ENCODE results near the gene REL. TPM values are rescaled to one million over a fixed set of nuclear protein-coding genes. Genes with fewer than 3 reads are reported as not detected.
A peak's percentile ranks its signal among the peaks of the same experiment; 100 is the strongest.

Gene REL
- polyA plus RNA-seq, 1 donor from 2014 or later = 64.7 TPM

DNA sequence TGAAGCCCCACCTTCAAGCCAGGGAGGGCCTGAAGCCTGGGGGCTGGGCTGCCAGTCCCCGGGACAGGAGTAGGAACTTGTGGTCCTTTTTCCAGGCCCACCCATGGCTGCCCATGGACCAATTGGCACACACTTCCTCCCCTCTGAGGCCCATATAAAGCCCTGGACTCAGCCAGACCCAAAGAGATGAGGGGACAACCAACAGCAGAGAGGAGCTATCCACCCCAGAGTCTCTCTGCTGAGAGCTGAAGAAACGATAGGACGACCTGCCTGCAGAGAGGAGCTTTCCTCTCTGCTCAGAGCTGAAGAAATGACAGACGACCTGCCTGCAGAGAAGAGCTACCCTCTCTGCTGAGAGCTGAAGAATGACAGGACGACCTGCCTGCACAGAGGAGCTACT lies 92.3 kb downstream of the REL start:
- H3K36me3 Mint-ChIP-seq = no peaks in the 10 kb centered on the region
- H3K9me3 Mint-ChIP-seq = no peaks in the 10 kb centered on the region
- H3K27me3 Mint-ChIP-seq = no peaks in the 10 kb centered on the region
- peaks cover 43 to 56% (median 50%) of the 10 kb centered on the region in 3 donors for H3K4me1 Mint-ChIP-seq
- peak overlapping the region in 1 of 4 donors; percentile 87 for H3K4me3 Mint-ChIP-seq
- peak overlapping the region; percentile 81 to 91 (median 90) for H3K27ac Mint-ChIP-seq

DNA sequence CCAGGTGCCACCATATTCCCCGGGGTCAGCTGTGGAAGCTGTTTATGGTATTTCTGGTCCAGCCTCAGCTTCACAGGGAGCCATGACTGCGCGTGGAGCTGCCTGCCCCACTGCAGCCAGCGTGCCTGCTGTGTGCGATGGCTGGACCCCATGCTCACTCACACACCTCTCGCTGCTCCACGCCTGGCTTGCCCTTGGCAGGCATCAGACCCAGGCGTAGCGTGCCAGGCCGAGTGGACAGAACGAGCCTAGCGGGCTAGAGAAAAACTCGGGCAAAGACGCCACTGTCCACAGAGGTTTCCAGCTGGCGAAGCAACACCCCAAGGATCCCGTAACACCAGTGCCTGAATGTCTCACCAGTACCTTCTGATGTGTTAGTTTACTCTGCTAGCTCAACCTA lies 93.3 kb downstream of the REL start:
- peaks cover 44 to 59% (median 50%) of the 10 kb centered on the region in 3 donors for H3K4me1 Mint-ChIP-seq
- H3K36me3 Mint-ChIP-seq = no peaks in the 10 kb centered on the region
- no peaks in the 10 kb centered on the region for H3K27me3 Mint-ChIP-seq
- H3K4me3 Mint-ChIP-seq = no peak overlapping the region
- peak overlapping the region in 2 of 3 donors; percentile 83 to 90 for H3K27ac Mint-ChIP-seq
- no peaks in the 10 kb centered on the region for H3K9me3 Mint-ChIP-seq

Other genes starting within 250 kb of the REL start
- gene PAPOLG, start 125.3 kb upstream of the REL start, polyA plus RNA-seq = 16.8 TPM
- 10.0 TPM for gene PEX13, start 136.1 kb downstream of the REL start, polyA plus RNA-seq
- 6.8 TPM for gene PUS10, start 136.7 kb downstream of the REL start, polyA plus RNA-seq
- gene SANBR, start 184.3 kb downstream of the REL start, polyA plus RNA-seq = 1.7 TPM

All from IgD-negative memory B cell (primary cell).